NOMO-1 (cell line): ENCODE data around the gene MCF2L2.
A peak's percentile ranks its signal among the peaks of the same experiment; 100 is the strongest.
"Not testable (repeated sequence)": the region's sequence is repeated elsewhere in the genome, so short reads cannot be mapped to it uniquely, and the experiment has no call there.

Experiments used
- DNase-seq, 2 experiments: peaks; one replicate each; lab custom pipeline; 2025; ENCODE audit not compliant: unreplicated experiment in 2 of 2; lab: John Stamatoyannopoulos, UW

MCF2L2 gene

DNA sequence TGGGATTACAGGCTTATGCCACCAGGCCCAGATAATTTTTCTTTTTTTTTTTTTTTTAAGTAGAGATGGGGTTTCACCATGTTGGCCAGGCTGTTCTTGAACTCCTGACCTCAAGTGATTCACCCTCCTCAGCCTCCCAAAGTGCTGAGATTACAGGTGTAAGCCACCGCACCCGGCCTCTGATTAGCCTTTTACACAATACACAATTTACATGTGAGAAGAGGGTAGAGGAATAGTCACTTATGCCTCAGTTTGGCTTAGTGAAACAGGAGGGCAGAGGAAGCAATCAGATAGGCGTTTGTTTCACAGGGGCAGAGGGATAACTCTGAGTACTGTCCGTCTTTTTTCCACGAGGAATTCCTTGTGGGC, 56.8 kb downstream of the MCF2L2 start:
- not testable (repeated sequence) for DNase-seq

DNA sequence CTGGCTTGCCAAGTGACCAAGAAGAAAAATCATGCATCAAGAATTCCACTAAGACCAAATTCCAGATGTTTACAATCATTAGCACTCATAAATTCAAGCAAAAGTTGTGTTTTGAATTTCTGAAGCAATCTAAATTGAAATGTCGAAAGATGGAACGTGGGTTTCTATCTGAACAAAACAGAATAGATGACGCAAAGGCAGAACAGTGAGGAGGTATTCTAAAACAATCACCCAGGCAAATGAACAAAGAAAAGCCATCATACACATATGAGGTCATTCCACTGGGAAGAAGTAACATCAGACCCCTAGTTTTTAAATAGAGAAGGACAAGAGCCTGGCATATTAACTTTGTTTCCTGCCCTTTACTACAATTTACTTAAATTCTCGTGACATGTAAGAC, 58.0 kb downstream of the MCF2L2 start:
- no peak for DNase-seq

DNA sequence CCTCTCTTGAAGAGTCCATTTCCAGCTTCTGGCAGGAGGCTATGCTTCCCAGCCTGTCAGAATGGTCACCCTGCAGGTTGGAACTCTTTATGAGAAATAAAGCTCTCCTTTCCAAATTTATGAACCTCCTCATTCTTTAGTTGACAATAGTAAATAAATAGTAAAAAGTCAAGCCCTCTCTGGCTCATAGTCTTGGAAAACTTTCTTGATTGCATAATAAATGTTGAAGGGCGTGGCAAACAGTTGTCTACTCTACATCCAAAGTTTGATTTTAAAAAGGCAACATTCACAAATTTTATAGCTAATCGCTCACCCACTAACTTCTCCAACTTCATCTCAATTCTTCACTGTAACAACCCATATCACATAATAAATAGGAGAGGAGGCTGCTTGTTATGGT, 58.8 kb downstream of the MCF2L2 start:
- DNase-seq = no peak

DNA sequence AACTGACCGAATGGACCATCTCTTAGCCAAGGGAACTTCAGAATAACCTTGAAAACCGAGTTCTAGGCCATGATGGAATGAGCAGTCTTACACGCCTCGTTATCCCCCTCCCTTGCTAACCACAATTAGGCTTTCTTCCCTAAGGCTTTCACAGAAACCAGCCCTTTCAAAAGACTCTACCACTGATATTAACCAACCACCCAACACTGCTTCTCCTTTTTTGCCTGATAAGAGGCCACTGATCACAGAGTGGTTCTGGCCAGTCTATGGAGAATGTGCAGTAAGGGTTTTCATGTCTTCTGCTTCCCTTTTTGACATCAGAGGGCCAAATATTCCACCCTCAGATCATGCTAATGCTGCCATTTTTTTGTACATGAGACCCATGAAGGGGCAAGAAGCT, 59.3 kb downstream of the MCF2L2 start:
- DNase-seq = peak; percentile 98 to 99

DNA sequence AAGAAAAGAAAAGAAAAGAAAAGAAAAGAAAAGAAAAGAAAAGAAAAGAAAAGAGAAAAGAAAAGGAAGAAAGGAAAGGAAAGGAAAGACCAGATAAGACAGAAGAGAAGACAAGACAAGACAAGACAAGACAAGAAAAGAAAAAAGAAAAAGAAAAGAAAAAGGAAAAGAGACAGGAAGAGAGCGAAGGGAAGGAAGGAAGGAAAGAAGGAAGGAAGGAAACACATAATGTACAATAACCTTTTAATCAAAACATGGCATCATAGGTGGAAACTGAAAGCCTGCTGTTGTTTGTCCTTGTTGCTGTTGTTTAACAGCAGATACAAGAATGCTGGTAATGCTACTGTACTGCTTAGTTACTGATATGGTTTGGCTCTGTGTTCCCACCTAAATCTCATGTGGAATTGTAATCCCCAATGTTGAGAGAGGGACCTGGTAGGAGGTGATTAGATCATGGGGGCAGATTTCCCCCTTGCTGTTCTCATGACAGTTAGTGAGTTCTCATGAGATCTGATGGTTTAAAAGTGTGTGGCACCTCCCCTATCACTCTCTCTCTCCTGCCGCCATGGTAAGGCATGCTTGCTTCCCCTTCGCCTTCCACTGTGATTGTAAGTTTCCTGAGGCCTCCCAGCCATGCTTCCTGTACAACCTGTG, 67.3 kb downstream of the MCF2L2 start:
- no peak for DNase-seq

DNA sequence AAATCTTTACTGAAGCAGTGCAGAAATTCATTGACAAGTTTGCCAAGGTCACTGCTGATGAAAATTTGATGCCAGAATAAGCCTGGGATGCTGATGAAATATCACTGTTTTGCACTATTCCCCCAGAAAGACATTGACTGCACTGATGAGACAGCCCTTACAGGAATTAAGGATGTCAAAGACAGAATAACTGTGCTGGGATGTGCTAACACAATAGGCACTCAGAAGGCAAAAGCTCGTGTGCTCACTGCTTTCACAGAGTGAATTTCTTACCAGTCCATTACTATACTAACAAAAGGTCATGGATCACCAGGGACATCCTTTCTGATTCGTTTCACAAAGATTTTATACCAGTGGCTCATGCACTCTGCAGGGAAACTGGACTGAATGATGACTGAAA, 69.4 kb downstream of the MCF2L2 start:
- no peak for DNase-seq

DNA sequence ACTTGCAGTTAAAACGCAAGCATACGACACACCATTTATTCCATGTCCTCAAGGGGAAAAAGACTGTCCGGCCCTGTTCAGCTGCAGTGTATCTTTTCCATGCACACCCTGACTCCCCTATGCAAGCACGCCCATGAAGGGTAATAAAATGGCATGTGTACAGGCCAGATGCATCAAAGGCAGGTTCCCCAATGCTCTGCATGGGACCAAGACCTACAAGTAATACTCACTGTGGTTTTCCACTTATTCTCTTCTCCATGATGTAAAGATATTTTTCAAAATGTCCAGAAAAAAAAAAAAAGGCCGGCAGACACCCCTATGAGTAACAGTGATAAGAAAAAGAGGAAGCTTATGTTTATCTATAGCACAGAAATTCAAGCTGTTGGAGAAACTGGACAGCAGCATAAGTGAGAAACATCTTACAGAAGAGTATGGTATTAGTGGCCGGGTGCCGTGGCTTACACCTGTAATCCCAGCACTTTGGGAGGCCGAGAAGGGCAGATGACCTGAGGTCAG, 70.8 kb downstream of the MCF2L2 start:
- peak in 1 of 2 experiments; percentile 68 for DNase-seq

DNA sequence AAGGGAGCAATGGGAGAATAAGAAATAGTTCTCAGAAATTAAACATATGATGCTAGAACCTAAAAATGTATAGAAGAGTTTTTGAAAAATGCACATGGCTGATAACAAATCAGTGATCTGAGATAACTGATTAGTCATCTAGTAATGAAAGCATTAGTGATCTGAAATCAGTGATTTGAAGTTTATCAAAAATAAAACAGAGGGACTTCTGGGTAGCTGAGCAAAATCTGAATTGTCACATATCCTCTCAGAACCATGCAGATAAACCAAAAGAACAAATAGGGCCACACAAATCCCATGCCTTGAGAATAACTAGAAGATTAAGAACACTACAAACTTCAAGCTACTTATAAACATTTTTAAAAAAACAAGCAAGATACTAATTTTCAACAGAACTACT, 71.5 kb downstream of the MCF2L2 start:
- no peak for DNase-seq

DNA sequence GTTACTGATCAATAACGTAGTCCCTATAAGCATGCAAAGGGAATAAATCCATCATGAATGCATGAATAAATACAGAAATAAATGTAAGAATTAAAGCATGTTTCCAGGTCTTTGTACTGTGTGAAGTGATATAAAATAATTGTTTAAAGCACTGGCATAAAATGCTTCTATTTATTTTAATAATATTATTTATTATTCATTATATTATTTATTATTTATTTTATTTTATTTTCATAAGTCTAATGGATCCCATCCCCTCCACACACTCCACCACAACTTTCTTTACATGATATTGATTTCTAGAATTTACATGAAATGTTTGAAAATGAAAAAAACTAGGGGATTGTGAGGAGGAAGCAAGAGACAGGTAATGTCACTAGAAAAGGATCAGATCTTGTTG, 73.5 kb downstream of the MCF2L2 start:
- no peak for DNase-seq

DNA sequence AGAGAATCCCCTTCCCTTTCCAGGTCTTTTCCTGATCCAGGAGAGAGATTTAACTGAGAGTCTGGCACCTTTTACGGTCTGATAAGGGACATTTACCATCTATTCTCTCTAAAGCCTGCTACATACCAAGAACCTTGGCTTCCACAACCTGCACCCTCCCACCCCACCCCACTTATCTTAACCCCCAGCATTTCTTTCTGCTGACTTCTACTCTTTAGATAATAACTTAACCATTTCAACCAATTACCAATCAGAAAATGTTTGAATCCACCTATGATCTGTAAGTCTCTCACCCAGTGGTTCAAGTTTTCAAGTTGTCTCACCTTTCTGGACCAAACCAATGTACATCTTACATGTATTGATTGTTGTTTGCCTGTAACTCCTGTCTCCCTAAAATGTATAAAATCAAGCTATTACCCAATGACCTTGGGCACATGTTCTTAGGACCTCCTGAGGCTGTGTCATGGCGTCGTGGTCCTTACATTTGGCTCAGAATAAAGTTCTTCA, 74.0 kb downstream of the MCF2L2 start:
- DNase-seq = no peak

DNA sequence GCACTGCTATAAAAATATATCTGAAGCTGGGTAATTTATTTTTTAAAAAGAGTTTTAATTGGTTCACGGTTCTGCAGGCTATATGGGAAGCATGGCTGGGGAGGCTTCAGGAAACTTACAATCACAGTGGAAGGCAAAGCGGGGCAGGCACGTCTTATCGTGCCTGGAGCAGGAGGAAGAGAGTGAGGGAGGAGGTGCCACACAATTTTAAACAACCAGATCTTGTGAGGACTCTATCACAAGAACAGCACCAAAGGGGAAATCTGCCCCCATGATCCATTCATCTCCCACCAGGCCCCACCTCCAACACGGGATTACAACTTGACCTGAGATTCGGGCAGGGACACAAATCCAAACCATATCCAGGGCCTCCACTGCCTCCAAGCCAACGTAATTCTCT, 75.0 kb downstream of the MCF2L2 start:
- no peak for DNase-seq

DNA sequence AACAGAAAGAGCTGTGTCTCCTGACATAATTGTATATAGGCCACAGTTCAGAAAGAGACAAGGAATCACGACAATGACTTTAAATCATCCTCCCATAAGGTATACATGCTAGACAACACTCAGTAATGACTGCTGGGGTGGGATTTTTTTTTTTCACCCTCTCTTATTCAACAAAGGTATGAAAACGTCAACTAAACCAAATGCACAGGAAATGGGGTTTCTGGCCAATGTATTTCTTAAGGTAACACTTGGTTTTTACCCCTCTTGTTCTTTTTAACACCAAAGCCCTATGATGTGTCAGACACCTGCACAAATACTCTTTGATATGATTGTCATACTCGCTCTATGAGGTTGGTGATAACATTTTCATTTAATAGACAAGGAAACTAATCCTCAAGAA, 78.3 kb downstream of the MCF2L2 start:
- no peak for DNase-seq

DNA sequence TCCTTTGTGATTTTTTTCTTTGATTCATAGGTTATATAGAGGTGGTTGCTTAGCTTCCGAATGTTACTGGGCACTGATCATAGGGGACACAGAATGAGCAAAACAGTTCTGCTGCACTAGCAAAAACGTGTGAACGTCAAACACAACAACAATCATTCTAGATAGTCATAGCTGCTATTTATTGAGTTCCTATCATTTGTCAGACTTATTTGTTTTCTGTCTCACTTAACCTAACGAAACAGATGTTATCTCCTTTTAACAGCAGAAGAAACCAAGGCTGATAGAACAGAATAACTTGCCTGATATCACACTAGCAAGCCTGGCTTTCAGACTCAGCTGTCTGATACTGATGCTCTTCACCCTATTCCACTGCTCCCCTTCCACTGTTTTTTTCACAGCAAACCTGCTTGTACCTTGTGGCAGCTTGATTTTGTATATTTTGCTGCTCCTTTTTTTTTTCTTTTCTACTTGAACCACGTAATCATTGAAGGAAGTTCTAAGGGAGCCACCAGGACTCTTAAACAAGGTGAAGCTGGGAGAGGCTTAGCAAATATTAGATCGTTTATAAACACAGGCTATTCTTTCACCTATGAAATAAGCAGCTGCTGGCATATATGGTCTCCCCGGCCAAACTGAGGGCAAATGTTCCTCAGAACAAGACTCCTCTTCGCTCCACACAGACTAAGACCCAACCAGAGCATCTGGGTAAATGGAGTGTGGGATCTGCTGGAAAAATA, 78.8 kb downstream of the MCF2L2 start:
- no peak for DNase-seq

DNA sequence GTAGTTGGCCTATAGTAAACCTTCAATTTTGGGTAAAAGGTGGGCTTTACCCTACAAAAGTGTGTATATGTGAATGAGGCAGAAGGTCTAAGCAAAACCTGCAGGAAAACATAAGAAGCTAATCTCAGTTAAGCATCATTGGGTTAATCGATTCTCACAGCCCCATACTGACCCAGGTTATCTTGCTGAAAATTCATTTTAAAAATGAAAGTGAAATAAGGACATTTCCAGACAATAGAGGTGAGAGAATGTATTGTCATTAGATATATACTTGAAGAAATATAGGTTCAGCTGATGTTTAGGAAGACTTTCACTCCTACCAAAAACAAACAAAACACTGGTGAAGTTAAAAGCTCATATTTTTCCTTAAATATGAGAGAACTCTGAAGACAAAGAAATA, 85.6 kb downstream of the MCF2L2 start:
- no peak for DNase-seq

DNA sequence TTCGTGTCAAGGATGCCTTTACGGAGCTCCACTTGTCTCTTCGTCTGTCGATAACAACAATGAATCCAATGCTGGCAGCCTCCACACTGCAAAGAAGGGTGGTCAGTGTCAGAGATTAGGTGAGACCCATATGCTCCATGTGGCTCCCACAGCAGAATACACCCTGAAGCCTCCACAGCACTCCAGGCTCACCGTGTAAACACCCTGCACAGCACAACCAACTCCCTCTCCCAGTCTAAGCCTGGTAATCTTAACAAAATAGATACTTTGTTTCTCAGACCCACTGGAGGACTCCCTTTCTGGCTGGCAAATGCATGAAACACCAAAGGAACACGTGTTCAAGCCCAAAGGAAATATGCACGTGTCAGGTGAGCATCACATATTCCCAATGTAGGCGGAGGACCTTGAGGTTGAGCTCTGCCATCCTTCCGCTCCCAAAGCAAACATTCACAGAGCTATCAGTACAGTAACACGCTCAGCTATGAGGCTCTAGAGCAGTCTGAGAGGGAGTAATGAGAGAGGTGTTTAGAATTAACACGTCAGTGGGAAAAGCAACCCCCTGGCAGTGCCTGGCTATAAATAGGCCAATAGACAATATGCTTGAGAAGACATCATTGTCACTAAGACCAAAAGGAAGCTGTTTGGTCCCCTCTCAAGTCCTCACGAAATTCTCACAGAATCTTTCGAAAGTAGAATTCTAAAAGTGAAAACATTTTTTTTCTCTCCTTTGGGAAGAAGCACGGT, 86.7 kb downstream of the MCF2L2 start:
- no peak for DNase-seq

DNA sequence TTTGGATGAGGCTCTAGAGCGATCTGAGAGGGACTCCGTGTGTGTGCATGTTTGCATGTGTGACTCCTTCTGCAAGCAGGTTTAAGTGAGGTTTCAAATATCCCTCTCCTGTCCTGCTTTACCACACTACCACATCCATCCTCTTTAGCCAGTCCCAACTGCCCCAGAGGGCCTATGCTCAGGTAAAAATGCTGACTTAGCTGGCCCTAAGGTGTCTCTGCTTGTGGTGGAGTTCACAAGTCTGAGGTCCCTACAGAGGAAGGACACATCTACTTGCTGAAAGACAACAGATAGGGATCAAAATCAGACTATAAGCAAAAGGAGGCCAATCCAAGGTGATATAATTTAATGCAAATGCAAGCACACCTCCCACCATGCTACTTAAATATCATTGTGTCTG, 88.2 kb downstream of the MCF2L2 start:
- no peak for DNase-seq

DNA sequence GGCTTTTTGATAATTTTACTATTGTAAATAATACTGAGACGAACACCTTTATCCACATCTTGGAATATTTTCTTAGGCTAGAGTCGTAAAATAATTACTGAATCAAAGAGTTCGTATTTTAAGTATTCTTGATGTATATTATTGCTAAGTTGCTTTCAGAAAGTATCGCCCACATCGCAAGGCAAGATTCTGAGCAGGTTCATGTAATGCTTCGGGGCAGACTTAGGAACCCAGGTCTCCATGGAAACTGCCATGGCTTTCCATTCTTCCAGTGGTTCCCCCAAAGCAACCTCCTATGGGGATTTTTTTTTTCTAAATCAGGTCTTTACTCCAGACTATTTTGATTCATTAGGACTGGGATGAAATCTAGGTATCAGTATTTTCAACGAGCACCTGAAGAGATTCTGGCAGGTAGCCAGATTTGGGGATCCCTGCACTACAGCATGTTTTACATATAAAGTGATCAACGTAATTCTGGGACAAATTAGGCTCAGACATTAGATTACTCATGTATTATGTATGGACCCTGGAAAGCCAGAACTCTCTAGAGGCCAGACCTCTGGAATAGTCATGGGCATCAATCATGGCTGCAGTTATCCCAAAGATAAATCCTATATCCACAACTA, 88.8 kb downstream of the MCF2L2 start:
- no peak for DNase-seq

DNA sequence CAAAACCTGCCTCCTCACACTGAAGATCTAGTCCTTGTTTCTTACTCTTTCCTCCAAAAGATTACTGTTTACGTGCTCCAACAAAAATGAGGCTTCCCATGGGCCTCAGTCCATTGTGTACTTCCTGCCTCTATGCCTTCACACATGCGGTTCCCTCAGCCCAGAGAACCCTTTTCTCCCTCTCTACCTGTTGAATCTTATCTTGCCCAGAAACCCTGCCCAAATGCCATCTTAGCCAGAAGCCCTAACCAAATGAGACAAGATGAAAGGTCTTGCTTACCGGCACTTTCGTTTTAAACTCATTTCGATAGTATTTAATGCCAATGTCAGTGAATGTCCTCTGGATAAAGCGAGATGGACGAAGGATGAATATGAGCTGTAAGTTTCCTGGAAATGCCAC, 89.9 kb downstream of the MCF2L2 start:
- DNase-seq = no peak

DNA sequence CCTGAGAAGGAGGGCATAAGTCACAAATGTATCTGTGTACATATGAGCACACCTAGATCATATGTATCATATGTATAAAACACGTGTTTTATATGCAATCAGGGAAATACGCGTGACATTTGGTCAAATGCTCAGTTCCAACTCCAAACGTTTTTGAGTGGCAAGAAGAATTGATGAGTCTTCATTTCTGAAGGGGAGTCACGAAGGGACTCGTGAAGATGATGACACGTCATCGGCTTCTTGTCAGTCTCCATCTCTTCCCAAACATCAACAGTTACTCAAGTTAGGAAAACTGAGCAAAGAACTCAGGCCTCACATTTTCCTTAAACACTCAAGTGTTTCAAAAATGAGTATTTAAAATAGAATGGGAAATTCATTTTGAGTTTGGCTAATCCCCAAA, 95.9 kb downstream of the MCF2L2 start:
- no peak for DNase-seq

DNA sequence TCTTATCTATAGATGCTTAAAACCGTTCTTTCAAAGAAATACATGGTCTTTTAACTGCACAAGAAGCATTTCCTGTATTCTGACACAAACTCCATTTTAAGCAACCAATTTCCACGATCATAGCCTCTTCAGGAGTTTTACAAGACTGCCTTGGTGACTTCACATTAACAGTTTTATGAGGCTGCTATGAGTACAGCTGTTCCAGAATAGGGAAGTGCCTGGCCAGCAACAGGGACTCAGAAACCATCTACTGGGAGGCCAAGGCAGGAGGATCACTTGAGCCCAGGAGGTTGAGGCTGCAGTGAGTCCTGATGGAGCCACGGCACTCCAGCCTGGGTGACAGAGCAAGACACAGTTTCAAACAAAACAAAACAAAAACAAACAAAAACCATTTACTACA, 96.9 kb downstream of the MCF2L2 start:
- peak; percentile 70 to 86 for DNase-seq

DNA sequence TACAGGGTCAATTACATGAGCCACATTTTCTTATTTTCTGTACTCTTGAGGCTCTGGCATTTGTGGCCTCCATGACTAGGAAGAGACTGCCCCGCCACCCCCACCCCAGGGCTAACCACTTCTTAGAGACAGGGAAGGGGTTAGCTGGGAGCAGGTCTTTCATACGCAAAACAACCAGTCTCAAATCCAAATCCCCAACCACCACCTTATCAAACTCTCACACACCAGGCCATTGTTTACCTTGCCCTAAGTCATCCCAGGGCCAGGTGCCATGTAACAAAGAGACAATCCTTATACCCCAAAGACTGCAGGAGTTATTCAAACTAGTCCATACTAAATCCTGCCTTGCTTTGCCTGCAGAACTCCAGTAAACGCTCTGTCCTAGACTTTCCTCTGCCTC, 97.5 kb downstream of the MCF2L2 start:
- no peak for DNase-seq
